C4-2B (cell line): Measurements from ENCODE around the gene YWHAG.
"Not testable (repeated sequence)": the region's sequence is repeated elsewhere in the genome, so short reads cannot be mapped to it uniquely, and the experiment has no call there.

ENCODE experiments used
- H3K27ac ChIP-seq: fragments of 450-650 bp; 2 replicates; pipeline ENCODE4 v1.5.1; 2017
- ZFX ChIP-seq: fragments of 450-650 bp; IDR thresholded peaks from 2 replicates; pipeline ENCODE4 v1.6.1; 2017
- TF ChIP-seq, protein P1 (sequence below): fragments of 450-650 bp; conservative IDR thresholded peaks from 2 replicates; pipeline ENCODE4 v1.5.1; 2017; ENCODE audit warnings: mild to moderate bottlenecking

The YWHAG gene

DNA sequence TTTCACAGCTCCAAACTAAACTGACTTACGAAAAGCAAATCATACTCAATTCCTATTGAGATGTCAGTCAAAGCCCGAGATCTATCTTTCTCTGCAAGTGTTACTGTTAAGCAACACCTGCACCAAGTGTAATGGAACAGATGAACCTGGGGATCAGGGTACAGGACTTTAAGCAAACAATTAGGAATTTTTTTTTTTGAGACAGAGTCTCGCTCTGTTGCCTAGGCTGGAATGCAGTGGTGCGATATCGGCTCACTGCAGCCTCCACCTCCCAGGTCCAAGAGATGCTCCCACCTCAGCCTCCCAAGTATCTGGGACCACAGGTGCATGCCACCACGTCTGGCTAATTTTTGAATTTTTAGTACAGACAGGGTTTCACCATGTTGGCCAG, 14.9 kb downstream of the YWHAG start:
- H3K27ac ChIP-seq = no peak overlapping the region
- TF ChIP-seq ZFX = no peak
- TF ChIP-seq, protein P1, sequence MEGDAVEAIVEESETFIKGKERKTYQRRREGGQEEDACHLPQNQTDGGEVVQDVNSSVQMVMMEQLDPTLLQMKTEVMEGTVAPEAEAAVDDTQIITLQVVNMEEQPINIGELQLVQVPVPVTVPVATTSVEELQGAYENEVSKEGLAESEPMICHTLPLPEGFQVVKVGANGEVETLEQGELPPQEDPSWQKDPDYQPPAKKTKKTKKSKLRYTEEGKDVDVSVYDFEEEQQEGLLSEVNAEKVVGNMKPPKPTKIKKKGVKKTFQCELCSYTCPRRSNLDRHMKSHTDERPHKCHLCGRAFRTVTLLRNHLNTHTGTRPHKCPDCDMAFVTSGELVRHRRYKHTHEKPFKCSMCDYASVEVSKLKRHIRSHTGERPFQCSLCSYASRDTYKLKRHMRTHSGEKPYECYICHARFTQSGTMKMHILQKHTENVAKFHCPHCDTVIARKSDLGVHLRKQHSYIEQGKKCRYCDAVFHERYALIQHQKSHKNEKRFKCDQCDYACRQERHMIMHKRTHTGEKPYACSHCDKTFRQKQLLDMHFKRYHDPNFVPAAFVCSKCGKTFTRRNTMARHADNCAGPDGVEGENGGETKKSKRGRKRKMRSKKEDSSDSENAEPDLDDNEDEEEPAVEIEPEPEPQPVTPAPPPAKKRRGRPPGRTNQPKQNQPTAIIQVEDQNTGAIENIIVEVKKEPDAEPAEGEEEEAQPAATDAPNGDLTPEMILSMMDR = no peak

- TF ChIP-seq, protein P1 = no peak
- no peak for TF ChIP-seq ZFX
- no peak overlapping the region for H3K27ac ChIP-seq
These were observed 15.4 kb downstream of the YWHAG start for GRCh38 chr7:76343294-76343930.

DNA sequence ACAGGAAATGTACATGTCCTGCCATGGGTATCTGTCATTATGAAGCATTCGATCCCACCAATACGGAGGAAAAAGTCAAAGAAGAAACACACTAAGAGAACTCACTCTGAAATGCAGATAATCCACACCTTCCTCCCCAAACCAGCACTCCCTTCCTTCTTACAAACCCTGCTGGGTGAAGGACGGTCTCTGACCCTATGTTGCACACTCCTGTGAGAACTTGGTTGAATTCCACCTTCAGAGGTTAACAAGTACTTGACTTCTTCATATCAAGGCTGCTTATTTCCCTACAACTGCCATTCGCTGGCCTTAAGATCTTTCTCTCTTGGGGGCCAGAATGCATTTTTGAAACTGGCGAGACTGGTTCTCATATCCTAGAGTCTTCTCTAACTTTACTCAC, 16.6 kb downstream of the YWHAG start:
- no peak overlapping the region for H3K27ac ChIP-seq
- TF ChIP-seq, protein P1 = no peak
- TF ChIP-seq ZFX = no peak

DNA sequence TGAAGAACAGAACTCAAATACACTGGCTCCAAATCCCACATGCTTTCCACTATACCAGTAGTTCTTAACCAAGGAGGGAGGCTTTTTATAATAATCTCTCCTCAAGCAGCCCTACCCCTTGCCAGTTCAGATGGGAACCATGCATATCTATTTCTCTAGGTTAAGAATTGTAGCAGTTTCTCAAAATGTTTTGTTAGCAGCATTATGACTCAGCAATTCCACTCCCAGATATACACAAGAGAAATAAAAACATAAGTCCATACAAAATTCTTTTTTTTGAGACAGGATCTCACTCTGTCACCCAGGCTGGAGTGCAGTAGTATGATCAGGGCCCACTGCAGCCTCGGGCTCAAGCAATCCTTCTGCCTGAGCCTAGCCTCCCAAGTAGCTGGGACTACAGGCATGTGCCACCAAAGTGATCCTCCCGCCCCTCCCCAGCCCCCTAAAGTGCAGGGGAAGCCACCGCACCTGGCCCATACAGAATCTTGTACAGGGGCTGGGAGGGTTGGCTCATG, 18.1 kb downstream of the YWHAG start:
- no peak for TF ChIP-seq ZFX
- TF ChIP-seq, protein P1 = no peak

GRCh38 chr7:76338298-76339084, 20.3 kb downstream of the YWHAG start:
- TF ChIP-seq, protein P1 = no peak
- TF ChIP-seq ZFX = no peak
- no peak overlapping the region for H3K27ac ChIP-seq

More for the DNA sequence above, 18.1 kb downstream of the YWHAG start:
- peak overlapping the region; percentile 29; the same call in 1 of the 2 replicates for H3K27ac ChIP-seq

DNA sequence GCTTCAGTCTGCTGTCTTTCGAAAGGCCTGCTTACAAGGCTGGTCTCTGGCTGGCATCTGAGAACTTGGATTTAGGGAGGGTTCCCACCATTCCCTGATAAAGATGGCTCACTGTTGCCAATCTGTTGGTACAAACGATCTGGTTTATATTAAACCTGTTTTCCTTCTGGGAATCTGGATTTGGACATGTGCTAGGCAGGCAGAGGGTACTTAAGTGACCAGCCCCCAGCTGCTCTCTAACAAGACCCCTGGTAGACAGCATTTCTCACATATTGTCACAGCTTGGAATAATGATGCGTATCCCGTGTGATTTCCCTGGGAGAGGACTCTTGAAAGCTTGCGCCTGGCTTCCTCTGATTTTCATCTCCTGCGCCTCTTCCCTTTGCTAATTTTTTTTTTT, 21.6 kb downstream of the YWHAG start:
- no peak overlapping the region for H3K27ac ChIP-seq
- TF ChIP-seq ZFX = no peak
- TF ChIP-seq, protein P1 = no peak

GRCh38 chr7:76336094-76336493, 22.7 kb downstream of the YWHAG start:
- no peak overlapping the region for H3K27ac ChIP-seq
- TF ChIP-seq, protein P1 = no peak
- TF ChIP-seq ZFX = no peak

DNA sequence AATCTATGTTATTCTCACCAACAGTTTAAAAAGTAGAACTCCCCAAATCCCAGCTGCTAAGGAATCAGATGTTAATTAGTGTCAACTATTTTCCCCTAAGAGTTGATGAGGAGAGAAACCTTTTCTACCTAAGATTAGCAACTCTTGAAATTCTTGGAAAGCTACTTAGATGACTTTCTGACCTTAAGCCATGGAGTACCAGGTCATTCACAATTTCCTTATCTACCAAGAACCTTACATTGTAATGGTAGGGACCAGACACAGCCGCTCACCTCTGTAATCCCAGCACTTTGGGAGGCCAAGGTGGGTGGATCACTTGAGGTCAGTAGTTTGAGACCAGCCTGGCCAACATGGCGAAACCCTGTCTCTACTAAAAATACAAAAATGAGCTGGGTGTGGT, 23.4 kb downstream of the YWHAG start:
- H3K27ac ChIP-seq = not testable (repeated sequence)
